Measurements from ENCODE around the gene IL1RAPL2.

The IL1RAPL2 gene

DNA sequence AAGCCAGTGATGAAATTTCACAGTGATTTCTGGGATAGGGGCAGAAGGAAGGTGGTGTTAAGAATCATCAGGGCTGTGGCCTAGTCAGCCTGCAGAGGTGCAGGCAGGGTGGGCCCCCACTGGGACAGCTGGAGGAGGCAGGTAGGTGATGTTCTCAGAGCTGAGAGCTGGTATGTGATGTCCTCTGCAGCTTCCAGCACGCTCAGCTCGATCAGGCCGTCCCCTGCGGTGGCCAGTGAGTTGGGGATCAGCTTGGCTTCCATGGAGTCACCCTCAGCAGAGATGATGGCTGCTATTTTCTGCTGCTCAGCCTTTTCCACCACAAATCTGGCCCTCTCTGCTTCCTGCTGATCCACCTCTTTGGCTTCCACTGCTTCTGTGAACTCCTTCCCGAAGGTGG lies 81.1 kb downstream of the IL1RAPL2 start:
- TF ChIP-seq, protein P1, sequence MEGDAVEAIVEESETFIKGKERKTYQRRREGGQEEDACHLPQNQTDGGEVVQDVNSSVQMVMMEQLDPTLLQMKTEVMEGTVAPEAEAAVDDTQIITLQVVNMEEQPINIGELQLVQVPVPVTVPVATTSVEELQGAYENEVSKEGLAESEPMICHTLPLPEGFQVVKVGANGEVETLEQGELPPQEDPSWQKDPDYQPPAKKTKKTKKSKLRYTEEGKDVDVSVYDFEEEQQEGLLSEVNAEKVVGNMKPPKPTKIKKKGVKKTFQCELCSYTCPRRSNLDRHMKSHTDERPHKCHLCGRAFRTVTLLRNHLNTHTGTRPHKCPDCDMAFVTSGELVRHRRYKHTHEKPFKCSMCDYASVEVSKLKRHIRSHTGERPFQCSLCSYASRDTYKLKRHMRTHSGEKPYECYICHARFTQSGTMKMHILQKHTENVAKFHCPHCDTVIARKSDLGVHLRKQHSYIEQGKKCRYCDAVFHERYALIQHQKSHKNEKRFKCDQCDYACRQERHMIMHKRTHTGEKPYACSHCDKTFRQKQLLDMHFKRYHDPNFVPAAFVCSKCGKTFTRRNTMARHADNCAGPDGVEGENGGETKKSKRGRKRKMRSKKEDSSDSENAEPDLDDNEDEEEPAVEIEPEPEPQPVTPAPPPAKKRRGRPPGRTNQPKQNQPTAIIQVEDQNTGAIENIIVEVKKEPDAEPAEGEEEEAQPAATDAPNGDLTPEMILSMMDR (IDR thresholded peaks at IDR 0.05; ENCODE audit: control insufficient read depth, insufficient read depth, low read depth, low read length, missing control alignments) = no peak
- no peak overlapping the region for H3K4me3 ChIP-seq (ENCODE audit: control insufficient read depth, low read depth, low read length)
- DNase-seq (ENCODE audit: low read depth) = no peak

DNA sequence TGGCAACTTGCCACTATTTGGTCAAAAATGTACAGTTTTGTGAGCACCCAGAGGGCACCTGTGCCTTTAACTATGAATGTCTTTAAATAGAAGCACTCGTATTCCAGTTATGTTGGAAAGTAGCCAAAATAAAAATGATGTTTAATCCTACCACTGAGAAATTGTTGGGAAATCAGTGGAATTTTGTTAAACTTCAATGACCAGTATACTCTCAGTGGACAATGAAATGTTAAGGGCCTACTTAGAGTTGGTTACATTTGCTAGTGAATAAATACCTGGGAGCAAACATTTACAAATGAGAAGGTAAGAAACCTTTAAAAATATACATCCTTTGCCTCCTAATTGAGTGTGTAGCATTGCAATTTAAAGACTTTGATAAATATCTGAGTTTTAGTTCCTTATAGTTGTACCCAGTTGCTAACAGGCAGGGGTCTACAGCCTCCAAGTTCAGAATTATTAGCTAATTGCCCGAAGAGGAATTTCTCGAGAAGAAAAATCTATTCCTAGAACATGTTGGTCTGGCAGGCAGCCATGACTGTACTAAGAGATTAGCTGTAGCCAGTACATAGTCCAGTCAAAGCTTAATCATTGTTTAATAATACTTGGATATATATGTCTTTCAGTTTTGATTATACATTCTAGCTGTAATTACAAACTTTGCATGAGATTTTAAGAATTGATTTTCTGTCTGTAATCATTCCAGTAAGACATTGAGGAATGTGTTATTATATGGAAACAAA lies 93.2 kb downstream of the IL1RAPL2 start:
- no peak for DNase-seq (ENCODE audit: low read depth)

DNA sequence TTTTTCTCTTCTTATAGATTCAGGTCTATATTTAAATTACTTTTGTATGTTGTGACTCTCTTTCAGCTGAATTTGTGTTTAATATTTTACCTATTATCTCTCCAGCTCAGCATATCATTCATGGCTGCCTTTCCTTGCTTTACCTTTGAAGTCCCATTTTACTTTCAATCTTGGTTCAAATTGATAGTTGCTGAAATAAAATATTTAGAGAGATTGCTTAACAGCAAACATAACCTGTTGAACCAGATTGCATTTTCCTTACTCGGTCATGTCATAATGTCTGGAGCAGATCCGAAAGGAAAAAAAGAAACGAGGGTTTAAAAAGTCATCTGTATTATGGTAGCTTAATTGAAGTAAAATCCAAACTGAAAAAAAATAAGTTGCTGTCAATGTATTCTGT lies 94.1 kb downstream of the IL1RAPL2 start:
- TF ChIP-seq, protein P1 (IDR thresholded peaks at IDR 0.05; ENCODE audit: control insufficient read depth, insufficient read depth, low read depth, low read length, missing control alignments) = no peak
- no peak overlapping the region for H3K4me3 ChIP-seq (ENCODE audit: control insufficient read depth, low read depth, low read length)
- no peak for DNase-seq (ENCODE audit: low read depth)

More for the DNA sequence above, 93.2 kb downstream of the IL1RAPL2 start:
- TF ChIP-seq, protein P1 (IDR thresholded peaks at IDR 0.05; ENCODE audit: control insufficient read depth, insufficient read depth, low read depth, low read length, missing control alignments) = no peak
- no peak overlapping the region for H3K4me3 ChIP-seq (ENCODE audit: control insufficient read depth, low read depth, low read length)

DNA sequence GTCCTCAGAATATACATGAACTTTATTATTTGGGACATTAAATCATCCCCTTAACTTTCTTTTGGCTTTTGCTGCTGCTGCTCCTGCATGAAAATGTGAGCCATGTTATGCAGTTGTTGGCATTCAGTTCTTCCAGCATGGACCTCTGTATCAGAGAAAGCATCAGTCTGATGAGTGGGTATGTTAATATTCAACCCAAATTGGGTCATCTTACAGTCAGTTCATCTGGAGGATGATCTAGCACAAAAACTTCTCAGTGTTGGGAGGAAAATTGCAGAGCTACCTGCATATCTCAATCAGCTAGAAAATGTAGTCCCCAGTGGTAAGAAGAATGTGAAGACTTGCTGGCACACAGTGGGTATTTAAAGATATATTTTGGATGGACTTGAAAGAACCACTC lies 96.7 kb downstream of the IL1RAPL2 start:
- no peak for DNase-seq (ENCODE audit: low read depth)
- TF ChIP-seq, protein P1 (IDR thresholded peaks at IDR 0.05; ENCODE audit: control insufficient read depth, insufficient read depth, low read depth, low read length, missing control alignments) = no peak
- no peak overlapping the region for H3K4me3 ChIP-seq (ENCODE audit: control insufficient read depth, low read depth, low read length)

DNA sequence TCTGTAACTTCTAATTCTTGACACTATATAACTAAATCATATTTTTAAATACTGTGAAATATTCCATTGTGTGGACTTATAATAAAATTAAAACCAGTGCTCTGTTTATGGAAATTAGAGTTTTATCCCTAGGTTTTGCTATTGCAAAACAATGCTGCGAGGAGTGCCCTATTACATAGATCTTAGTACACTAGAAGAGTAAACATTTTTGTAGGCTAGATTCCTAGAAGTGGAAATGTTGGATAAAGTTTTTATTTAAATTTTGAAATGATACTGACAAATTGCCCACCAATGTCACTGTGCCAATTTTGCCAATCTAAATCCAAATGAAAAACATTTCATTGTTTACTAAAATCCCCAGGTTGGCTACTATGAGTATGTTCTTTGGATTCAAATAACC lies 99.7 kb downstream of the IL1RAPL2 start:
- TF ChIP-seq, protein P1 (IDR thresholded peaks at IDR 0.05; ENCODE audit: control insufficient read depth, insufficient read depth, low read depth, low read length, missing control alignments) = no peak
- DNase-seq (ENCODE audit: low read depth) = no peak

DNA sequence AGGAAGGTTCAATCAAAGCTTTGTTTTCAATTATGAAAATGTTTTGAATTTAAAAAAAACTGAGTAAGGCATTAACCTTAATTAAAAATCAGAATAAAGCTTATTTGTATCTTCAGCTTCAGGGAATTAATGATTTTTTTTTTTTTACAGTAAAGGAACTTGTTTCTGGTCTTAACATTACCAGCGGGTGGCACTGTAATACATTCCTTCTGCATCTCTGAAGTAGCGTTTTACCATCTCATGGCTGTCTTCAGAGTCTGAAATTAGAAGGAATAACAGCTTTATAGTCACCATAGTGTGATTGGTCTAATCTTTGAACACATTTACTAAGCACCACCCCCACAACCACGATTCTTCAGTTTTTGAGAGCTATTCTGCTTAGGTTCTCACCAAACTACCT lies 102.6 kb downstream of the IL1RAPL2 start:
- TF ChIP-seq, protein P1 (IDR thresholded peaks at IDR 0.05; ENCODE audit: control insufficient read depth, insufficient read depth, low read depth, low read length, missing control alignments) = no peak

More for the DNA sequence above, 99.7 kb downstream of the IL1RAPL2 start:
- H3K4me3 ChIP-seq (ENCODE audit: control insufficient read depth, low read depth, low read length) = no peak overlapping the region

More for the DNA sequence above, 102.6 kb downstream of the IL1RAPL2 start:
- H3K4me3 ChIP-seq (ENCODE audit: control insufficient read depth, low read depth, low read length) = no peak overlapping the region
- no peak for DNase-seq (ENCODE audit: low read depth)
